ENCODE results near the gene PTGS1.
"Not testable (repeated sequence)": the region's sequence is repeated elsewhere in the genome, so short reads cannot be mapped to it uniquely, and the experiment has no call there.

Gene PTGS1

DNA sequence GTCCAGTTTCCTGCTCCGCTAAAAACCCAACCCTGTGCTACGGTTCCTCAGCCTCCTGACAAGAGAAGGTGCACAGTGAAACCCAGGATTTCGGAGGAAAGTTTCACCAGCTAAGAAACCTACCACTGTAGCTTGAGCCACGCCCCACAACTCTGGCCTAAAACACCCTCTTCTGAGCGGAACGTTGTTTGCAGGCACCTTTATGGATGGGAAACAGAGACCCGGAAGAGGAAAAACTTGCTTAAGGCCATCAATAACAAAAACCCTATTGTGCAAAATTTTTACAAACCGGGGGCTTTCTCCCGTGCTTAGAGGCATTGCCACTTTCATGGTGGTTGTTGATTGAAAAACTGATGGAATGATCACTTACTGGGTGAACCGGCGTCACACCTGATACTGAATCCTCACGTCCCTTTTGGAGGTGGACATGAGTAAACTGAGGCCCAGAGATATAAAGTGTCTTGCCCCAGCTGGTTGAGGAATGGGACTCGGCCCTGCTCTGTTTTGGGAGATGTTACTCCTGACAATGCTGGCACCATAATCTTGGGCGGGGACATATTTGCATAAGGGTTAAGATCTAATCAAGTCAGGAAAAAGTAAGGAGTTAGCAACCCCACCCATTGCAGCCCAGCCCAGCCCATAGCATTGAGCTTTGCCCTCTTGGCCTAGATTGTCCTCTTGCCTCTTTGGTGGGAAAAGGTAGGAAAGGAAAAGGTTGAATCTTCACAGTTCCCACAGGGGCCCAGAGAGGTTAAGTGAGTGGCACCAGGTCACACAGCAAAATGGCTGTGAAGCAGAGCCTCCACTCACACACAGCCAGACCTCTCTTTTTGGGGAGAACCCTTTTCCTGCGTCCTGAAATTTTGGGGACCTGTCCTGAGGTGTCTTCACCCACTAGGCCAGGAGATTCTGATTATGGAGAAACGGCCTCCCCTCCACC lies 23.2 kb upstream of the PTGS1 start:
- DNase-seq (ENCODE audit: low spot score) = peak; percentile 42

DNA sequence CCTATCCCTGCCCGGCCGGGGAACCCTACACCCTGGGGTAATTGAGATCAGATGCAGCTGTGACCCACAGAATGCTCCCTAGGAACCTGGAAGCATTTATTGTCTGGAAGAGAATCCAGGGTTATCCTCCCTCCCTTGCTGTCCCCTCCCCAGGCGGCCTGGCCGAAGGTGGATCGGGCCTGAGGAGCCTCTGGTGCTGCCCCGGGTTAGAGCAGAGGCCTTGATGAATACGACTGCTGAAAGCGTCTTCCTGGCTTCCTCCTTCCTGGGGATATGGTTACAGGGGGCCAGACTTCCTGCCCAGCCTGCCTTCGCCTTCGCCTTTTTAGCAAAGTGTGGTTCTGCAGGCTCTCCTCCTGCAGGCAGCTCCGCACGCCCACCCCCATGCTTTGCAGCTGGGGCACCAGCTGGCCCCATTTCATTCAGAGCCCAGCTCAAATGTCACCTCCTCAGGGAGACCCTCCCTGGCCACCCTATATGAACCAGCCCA lies 22.5 kb upstream of the PTGS1 start:
- DNase-seq (ENCODE audit: low spot score) = no peak

DNA sequence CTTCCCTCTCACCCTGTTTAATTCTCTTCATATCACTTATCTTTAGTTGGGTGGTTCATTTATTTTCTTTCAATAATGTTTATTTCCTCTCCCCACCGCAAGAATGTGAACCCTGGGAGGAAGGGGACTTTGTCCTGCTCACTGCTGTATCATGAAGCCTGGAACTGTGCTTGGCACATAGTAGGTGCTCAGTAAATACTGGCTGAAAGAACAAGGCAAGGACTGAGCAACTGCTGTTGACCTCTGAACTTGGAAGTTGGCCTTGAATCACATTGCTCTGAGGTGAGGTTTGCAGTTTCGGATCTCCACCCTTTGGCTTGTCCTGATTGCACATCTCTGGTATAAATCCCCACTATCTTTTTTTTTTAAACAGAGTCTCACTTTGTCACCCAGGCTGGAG lies 22.0 kb upstream of the PTGS1 start:
- DNase-seq (ENCODE audit: low spot score) = no peak

- no peak for DNase-seq (ENCODE audit: low spot score)
Observed at GRCh38 chr9:122349201-122349600, 21.6 kb upstream of the PTGS1 start.

DNA sequence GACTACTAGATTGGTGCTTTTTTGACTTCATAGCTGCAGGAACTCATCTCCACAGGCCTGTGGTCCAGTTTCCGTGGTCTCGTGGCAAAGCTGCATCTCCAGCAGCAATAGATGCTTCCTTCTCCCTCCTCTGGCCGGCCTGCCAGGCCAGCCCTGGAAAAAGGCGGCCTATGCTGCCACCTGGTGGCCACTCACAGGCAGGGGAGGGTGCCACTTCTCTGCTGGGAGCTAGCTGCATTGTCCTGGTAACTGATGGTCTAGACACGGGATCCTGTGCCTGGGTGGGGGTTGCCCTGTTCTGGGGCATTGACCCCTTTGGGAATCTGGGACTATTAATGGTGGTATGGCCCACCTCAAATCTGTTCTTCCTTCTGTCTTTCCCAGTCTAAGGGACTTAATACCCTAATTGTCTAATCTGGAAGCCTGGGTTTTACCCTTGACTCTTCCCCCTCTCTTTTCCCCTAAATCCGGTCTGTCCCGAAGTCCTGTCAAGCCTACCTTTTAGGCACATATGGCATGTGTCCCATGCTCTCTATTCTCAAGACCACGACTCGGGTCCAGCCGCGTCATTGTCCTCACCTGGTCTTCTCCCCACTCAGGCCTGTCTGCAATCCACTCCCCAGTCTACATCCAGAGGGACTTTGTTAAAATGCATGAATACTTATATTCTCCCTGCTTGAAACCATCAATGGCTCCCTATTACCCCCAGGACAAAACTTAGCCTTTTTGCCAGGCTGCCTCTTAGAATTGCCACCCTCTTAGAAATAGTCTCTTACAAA lies 20.1 kb upstream of the PTGS1 start:
- peak; percentile 67 for DNase-seq (ENCODE audit: low spot score)

GRCh38 chr9:122354536-122355199 lies 16.2 kb upstream of the PTGS1 start:
- no peak for DNase-seq (ENCODE audit: low spot score)

DNA sequence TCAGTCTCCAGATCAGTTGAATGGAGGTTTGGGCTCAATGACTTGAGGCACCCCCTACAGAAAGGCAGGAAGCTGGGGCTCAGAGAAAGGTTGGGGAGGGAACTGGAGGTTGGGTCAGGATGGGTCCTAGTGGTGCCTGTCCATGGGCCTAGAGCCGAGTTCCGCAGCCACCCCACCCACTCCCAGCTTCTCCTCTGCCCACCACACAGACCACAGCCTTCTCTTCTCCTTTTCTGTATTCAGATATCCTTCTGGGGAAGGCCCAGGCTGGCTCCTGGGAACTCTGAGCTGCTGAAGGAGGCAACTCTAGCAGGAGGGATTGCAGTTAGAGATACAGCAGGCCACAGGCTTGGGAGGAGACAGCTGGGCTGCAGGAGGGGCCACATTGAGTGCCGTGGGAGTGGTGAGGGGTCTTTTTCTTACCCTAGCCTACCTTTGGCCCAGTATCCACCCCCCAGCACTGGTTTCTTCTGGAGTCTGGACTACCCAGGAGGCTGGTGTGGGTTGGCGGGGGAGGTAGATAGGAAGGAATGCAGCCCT lies 15.4 kb upstream of the PTGS1 start:
- no peak for DNase-seq (ENCODE audit: low spot score)

- no peak for DNase-seq (ENCODE audit: low spot score)
Observed at GRCh38 chr9:122356627-122357026, 14.2 kb upstream of the PTGS1 start.

- peak; percentile 41 for DNase-seq (ENCODE audit: low spot score)
Observed at GRCh38 chr9:122360891-122361290, 9.9 kb upstream of the PTGS1 start.

DNA sequence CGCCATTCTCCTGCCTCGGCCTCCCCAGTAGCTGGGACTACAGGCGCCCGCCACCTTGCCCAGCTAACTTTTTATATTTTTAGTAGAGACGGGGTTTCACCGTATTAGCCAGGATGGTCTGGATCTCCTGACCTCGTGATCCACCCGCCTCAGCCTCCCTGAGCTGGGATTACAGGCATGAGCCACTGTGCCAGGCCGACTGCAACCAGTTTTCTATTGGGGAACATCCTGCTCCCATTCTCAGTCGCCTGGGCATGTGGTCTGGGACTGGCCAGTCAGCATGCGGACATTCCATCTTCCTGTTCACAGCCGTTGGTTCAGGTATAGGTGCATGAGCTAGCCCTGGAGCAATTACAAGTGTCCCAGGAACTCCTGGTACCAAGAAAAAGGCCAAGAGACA lies 7.7 kb upstream of the PTGS1 start:
- DNase-seq (ENCODE audit: low spot score) = not testable (repeated sequence)

DNA sequence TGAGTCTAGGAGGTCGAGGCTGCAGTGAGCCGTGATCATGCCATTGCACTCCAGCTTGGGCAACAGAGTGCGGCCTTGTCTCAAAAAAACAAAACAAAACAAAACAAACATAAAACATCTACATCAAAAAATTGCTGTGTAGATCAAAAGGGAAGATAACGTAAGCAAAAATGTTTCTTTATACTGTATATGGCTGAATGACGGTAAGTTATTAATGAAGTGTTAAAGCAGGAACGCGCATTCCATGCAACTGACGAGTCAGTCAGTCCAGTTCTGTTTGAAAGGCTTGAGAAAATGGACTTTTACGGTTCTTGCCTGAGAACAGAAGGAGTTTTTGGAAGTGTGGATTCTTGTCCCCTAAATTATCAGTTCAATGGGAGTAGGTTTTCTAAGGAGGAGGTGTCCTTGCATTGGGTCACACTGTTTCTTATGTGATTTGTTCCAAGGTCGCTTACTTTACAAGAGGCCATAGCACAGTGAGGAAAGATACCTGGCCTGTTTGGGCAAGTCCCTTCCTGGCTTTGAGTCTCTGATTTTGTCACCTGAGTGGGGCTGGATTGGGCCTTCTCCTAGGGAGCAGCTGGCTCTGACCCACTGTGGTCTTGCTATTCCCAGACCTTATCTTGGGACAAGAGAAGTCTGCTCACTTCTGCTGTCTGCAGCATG lies 6.6 kb upstream of the PTGS1 start:
- no peak for DNase-seq (ENCODE audit: low spot score)

GRCh38 chr9:122364783-122365150 lies 6.1 kb upstream of the PTGS1 start:
- no peak for DNase-seq (ENCODE audit: low spot score)

GRCh38 chr9:122366074-122366660 lies 4.7 kb upstream of the PTGS1 start:
- no peak for DNase-seq (ENCODE audit: low spot score)

DNA sequence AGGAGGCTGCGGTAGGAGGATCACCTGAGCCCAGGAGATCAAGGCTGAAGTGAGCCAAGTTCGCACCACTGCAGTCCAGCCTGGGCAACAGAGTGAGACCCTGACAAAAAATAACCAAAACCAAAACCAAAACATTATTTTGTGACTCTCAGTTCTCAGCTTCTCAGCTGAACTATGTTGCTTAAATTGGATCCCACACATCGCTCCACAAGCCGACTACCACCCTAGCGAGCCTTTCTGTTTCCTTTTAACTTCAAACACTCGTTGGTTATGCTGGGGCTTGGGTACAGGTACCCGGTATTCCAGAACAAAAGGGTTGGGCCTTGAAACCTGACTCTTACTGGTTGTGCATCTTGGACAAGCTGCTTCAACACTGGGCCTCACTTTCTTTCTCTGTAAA lies 3.8 kb upstream of the PTGS1 start:
- DNase-seq (ENCODE audit: low spot score) = no peak

- DNase-seq (ENCODE audit: low spot score) = no peak
Observed at GRCh38 chr9:122367774-122368460, 2.9 kb upstream of the PTGS1 start.

DNA sequence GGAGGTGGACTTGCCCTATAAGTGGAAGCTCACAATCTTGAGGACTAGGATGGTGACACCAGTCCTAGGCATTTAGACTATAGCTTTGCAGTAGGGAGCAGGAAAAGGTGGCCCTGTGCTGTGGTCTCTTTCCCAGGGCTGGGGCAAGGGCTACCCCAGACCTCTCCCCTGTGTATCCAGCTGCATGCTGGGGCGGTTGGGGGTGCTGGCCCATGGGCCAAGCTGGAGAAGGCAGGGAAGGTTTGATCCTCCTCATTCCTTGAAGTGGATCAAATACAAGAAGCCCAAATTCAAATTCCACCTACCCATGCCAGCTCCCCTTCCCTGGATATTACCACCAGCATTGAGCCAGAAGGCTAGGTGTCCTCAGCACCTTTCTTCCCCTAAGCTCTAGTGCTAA lies 2.2 kb upstream of the PTGS1 start:
- DNase-seq (ENCODE audit: low spot score) = no peak

DNA sequence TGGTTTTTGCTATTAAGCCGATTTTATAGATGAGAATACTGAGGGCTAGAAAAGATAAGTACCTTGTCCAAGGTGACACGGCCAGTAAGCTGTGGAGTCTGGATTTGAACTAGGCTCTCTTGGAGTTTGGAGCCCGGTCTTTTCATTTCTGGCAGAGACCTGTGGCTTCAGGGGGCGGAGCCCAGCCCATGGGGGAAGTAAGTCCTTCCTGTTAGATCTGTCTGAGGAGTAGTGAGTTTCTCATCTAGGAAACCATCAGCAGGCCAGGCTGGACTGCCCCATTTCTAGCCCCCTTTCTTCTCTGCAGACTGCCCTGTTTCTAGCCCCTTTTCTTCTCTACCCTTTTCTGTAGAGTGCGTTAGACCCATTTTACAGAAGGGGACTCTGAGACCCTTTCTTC lies 521 bp upstream of the PTGS1 start:
- no peak for DNase-seq (ENCODE audit: low spot score)

- DNase-seq (ENCODE audit: low spot score) = no peak
Observed at GRCh38 chr9:122371846-122372245, 1.0 kb downstream of the PTGS1 start.

GRCh38 chr9:122372856-122373845 lies 2.3 kb downstream of the PTGS1 start:
- no peak for DNase-seq (ENCODE audit: low spot score)
